Measurements from ENCODE around the gene CHMP2A. TPM values are rescaled to one million over a fixed set of nuclear protein-coding genes. Genes with fewer than 3 reads are reported as not detected.
A peak's percentile ranks its signal among the peaks of the same experiment; 100 is the strongest.

Gene CHMP2A
- total RNA-seq, 1 experiment from 2014 or later, result 112 TPM

- TF ChIP-seq CTCF (IDR thresholded peaks at IDR 0.05; ENCODE audit: insufficient read depth in 1 of 2, low read depth in 1 of 2, low read length in 1 of 2, severe bottlenecking in 1 of 2, unreplicated experiment in 1 of 2), result no peak
- BruUV-seq (replicated peaks), result no TSS peak
These were observed 38.6 kb downstream of the CHMP2A start for GRCh38 chr19:58516246-58516836.

GRCh38 chr19:58515259-58515658 is 39.6 kb downstream of the CHMP2A start:
- ChIA-PET CTCF (interaction anchor here (0.7 kb wide), 1 partner anchor 30 kb away, joined by 7 read pairs; no protein-coding TSS in a partner anchor), POLR2A (no interaction called here)
- DNase-seq, result no peak
- Mint-ChIP-seq H3K36me3 (ENCODE audit: insufficient read depth, unreplicated experiment) (peaks cover 58% of the 10 kb centered on the region), H3K9me3 (ENCODE audit: unreplicated experiment) (no peaks in the 10 kb centered on the region), H3K4me3 (ENCODE audit: unreplicated experiment) (peak overlapping the region; percentile 25), H3K27ac (ENCODE audit: unreplicated experiment) (no peak overlapping the region), H3K4me1 (ENCODE audit: low read depth, unreplicated experiment) (peaks cover 22% of the 10 kb centered on the region), H3K27me3 (ENCODE audit: insufficient read depth, unreplicated experiment) (no peaks in the 10 kb centered on the region)
- H3K4me3 ChIP-seq (ENCODE audit: low read depth, low read length), result no peak overlapping the region
- H3K9me3 ChIP-seq, result no peaks in the 10 kb centered on the region
- TF ChIP-seq CTCF (IDR thresholded peaks at IDR 0.05; ENCODE audit: insufficient read depth in 1 of 2, low read depth in 1 of 2, low read length in 1 of 2, severe bottlenecking in 1 of 2, unreplicated experiment in 1 of 2), result no peak
- intact Hi-C loops (cut with micrococcal nuclease; ENCODE audit: unreplicated experiment), result no loop called here
- BruUV-seq (replicated peaks), result no TSS peak
- peaks cover 9% of the 10 kb centered on the region for H3K4me1 ChIP-seq
- H3K36me3 ChIP-seq (ENCODE audit: control insufficient read depth, insufficient read depth, low read length), result peaks cover 3% of the 10 kb centered on the region; the same call in 1 of the 2 replicates
- H3K27me3 ChIP-seq (replicated peaks; ENCODE audit: control insufficient read depth, insufficient read depth, low read length), result no peaks in the 10 kb centered on the region

More at GRCh38 chr19:58516246-58516836, 38.6 kb downstream of the CHMP2A start:
- no peak overlapping the region for H3K4me3 ChIP-seq (ENCODE audit: low read depth, low read length)
- peaks cover 13% of the 10 kb centered on the region for H3K4me1 ChIP-seq
- peaks cover 57% of the 10 kb centered on the region for H3K36me3 Mint-ChIP-seq (ENCODE audit: insufficient read depth, unreplicated experiment)
- no peaks in the 10 kb centered on the region for H3K27me3 Mint-ChIP-seq (ENCODE audit: insufficient read depth, unreplicated experiment)
- intact Hi-C loops (cut with micrococcal nuclease; ENCODE audit: unreplicated experiment), result no loop called here
- DNase-seq, result no peak
- peaks cover 27% of the 10 kb centered on the region for H3K4me1 Mint-ChIP-seq (ENCODE audit: low read depth, unreplicated experiment)
- ChIA-PET CTCF (interaction anchor here (0.7 kb wide), 1 partner anchor 23 kb away, joined by 7 read pairs; no protein-coding TSS in a partner anchor), POLR2A (no interaction called here)
- H3K9me3 ChIP-seq, result no peaks in the 10 kb centered on the region
- H3K27me3 ChIP-seq (replicated peaks; ENCODE audit: control insufficient read depth, insufficient read depth, low read length), result no peaks in the 10 kb centered on the region
- peaks cover 3% of the 10 kb centered on the region; the same call in 1 of the 2 replicates for H3K36me3 ChIP-seq (ENCODE audit: control insufficient read depth, insufficient read depth, low read length)
- H3K9me3 Mint-ChIP-seq (ENCODE audit: unreplicated experiment), result no peaks in the 10 kb centered on the region
- no peak overlapping the region for H3K27ac Mint-ChIP-seq (ENCODE audit: unreplicated experiment)
- H3K4me3 Mint-ChIP-seq (ENCODE audit: unreplicated experiment), result no peak overlapping the region

GRCh38 chr19:58514564-58515022 is 40.3 kb downstream of the CHMP2A start:
- no TSS peak for BruUV-seq (replicated peaks)
- intact Hi-C loops (cut with micrococcal nuclease; ENCODE audit: unreplicated experiment), result no loop called here
- H3K27me3 Mint-ChIP-seq (ENCODE audit: insufficient read depth, unreplicated experiment), result no peaks in the 10 kb centered on the region

More at GRCh38 chr19:58514564-58515022, 40.3 kb downstream of the CHMP2A start:
- Histone ChIP-seq H3K36me3 (ENCODE audit: control insufficient read depth, insufficient read depth, low read length) (peaks cover 3% of the 10 kb centered on the region; the same call in 1 of the 2 replicates), H3K9me3 (no peaks in the 10 kb centered on the region), H3K4me3 (ENCODE audit: low read depth, low read length) (0 out of 2 replicates have a peak overlapping the region, but pooled peaks have one; percentile 2), H3K27me3 (replicated peaks; ENCODE audit: control insufficient read depth, insufficient read depth, low read length) (no peaks in the 10 kb centered on the region), H3K4me1 (peaks cover 6% of the 10 kb centered on the region)
- CTCF ChIA-PET, result interaction anchor here (0.7 to 1.2 kb wide), 2 partner anchors 29 to 31 kb away, joined by 3 to 7 read pairs; partner anchors contain the start of gene TRIM28
- POLR2A ChIA-PET, result no interaction called here
- no peak overlapping the region for H3K27ac Mint-ChIP-seq (ENCODE audit: unreplicated experiment)
- H3K36me3 Mint-ChIP-seq (ENCODE audit: insufficient read depth, unreplicated experiment), result peaks cover 59% of the 10 kb centered on the region
- no peak for TF ChIP-seq CTCF (IDR thresholded peaks at IDR 0.05; ENCODE audit: insufficient read depth in 1 of 2, low read depth in 1 of 2, low read length in 1 of 2, severe bottlenecking in 1 of 2, unreplicated experiment in 1 of 2)
- no peak for DNase-seq
- H3K4me1 Mint-ChIP-seq (ENCODE audit: low read depth, unreplicated experiment), result peaks cover 20% of the 10 kb centered on the region
- H3K9me3 Mint-ChIP-seq (ENCODE audit: unreplicated experiment), result no peaks in the 10 kb centered on the region
- peak overlapping the region; percentile 50 for H3K4me3 Mint-ChIP-seq (ENCODE audit: unreplicated experiment)

Measured in Caco-2 (cell line).